ENCODE data around the gene MBD3.

MBD3 gene

GRCh38 chr19:1524972-1525325 is 67.7 kb downstream of the MBD3 start:
- peaks cover 9% of the 10 kb centered on the region for H3K27me3 ChIP-seq (ENCODE audit: insufficient read depth, low read depth, severe bottlenecking)
- no peak overlapping the region for H3K27ac ChIP-seq
- H3K9me3 ChIP-seq (ENCODE audit: severe bottlenecking): no peaks in the 10 kb centered on the region
- DNase-seq: no peak
- H3K36me3 ChIP-seq: no peaks in the 10 kb centered on the region
- TF ChIP-seq, protein P1, sequence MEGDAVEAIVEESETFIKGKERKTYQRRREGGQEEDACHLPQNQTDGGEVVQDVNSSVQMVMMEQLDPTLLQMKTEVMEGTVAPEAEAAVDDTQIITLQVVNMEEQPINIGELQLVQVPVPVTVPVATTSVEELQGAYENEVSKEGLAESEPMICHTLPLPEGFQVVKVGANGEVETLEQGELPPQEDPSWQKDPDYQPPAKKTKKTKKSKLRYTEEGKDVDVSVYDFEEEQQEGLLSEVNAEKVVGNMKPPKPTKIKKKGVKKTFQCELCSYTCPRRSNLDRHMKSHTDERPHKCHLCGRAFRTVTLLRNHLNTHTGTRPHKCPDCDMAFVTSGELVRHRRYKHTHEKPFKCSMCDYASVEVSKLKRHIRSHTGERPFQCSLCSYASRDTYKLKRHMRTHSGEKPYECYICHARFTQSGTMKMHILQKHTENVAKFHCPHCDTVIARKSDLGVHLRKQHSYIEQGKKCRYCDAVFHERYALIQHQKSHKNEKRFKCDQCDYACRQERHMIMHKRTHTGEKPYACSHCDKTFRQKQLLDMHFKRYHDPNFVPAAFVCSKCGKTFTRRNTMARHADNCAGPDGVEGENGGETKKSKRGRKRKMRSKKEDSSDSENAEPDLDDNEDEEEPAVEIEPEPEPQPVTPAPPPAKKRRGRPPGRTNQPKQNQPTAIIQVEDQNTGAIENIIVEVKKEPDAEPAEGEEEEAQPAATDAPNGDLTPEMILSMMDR (IDR thresholded peaks at IDR 0.05; ENCODE audit: low read depth, low read length): no peak
- H3K4me3 ChIP-seq (ENCODE audit: low read depth, low read length): no peak overlapping the region

DNA sequence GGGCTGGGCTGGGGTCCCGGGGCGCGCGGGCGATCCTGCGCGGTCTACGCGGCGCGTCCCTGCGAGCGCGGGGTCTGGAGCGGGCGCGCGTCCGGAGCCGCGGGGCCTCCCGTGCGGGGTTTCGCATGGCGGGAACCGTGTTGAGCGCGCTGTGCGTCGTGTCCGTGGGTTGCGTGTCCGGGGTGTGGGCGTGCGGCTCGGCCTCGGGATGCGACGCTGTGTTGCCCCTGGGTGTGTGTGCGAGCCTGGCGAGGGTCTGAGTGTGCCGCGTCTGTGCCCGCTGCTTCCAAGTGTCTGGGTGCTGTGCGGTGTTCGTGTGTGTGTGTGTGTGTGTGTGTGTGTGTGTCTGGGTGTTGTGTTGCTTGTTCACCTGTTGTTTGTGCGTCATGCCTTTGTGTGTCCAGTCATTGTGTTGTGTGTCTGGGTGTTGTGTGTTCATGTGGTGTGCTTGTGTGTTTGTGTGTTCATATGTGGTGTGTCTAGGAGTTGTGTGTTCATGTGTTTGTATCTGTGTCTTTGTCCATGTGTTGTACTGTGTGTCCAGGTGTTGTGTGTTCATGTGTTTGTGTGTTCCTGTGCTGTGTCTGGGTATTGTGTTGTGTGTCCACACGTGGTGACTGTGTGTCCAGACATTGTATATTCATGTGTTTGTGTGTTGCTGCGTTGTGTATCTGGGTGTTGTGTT is 68.2 kb downstream of the MBD3 start:
- TF ChIP-seq, protein P1 (IDR thresholded peaks at IDR 0.05; ENCODE audit: low read depth, low read length): no peak
- Histone ChIP-seq H3K9me3 (ENCODE audit: severe bottlenecking) (no peaks in the 10 kb centered on the region), H3K36me3 (no peaks in the 10 kb centered on the region), H3K27me3 (ENCODE audit: insufficient read depth, low read depth, severe bottlenecking) (peaks cover 9% of the 10 kb centered on the region), H3K4me3 (ENCODE audit: low read depth, low read length) (peak overlapping the region; percentile 29), H3K27ac (no peak overlapping the region)
- DNase-seq: no peak

Data from WERI-Rb-1 (cell line).